ENCODE measurements around the gene SPTB. TPM values are rescaled to one million over a fixed set of nuclear protein-coding genes. Genes with fewer than 3 reads are reported as not detected.

SPTB gene
- total RNA-seq, 1 donor from 2014 or later = not detected

GRCh38 chr14:64831419-64831818, 48.3 kb downstream of the SPTB start:
- no peak overlapping the region for H3K4me3 ChIP-seq (ENCODE audit: low read depth, low read length)
- H3K27me3 ChIP-seq (ENCODE audit: control insufficient read depth, insufficient read depth, low read length) = peaks cover 9% of the 10 kb centered on the region
- TF ChIP-seq CTCF (IDR thresholded peaks at IDR 0.05; ENCODE audit: insufficient read depth, low read length, severe bottlenecking) = no peak
- DNase-seq (ENCODE audit: low read depth) (no peak), FAIRE-seq (no peak)
- no peaks in the 10 kb centered on the region for H3K36me3 ChIP-seq (ENCODE audit: control insufficient read depth, insufficient read depth, low read length)

- DNase-seq (ENCODE audit: low read depth) (no peak), FAIRE-seq (no peak)
- Histone ChIP-seq H3K36me3 (ENCODE audit: control insufficient read depth, insufficient read depth, low read length) (no peaks in the 10 kb centered on the region), H3K27me3 (ENCODE audit: control insufficient read depth, insufficient read depth, low read length) (peaks cover 7% of the 10 kb centered on the region), H3K4me3 (ENCODE audit: low read depth, low read length) (no peak overlapping the region)
- TF ChIP-seq CTCF (IDR thresholded peaks at IDR 0.05; ENCODE audit: insufficient read depth, low read length, severe bottlenecking) = no peak
Measured at GRCh38 chr14:64830961-64831360, 48.7 kb downstream of the SPTB start.

GRCh38 chr14:64828071-64828470, 51.6 kb downstream of the SPTB start:
- FAIRE-seq (no peak), DNase-seq (ENCODE audit: low read depth) (no peak)
- no peak for TF ChIP-seq CTCF (IDR thresholded peaks at IDR 0.05; ENCODE audit: insufficient read depth, low read length, severe bottlenecking)
- Histone ChIP-seq H3K36me3 (ENCODE audit: control insufficient read depth, insufficient read depth, low read length) (no peaks in the 10 kb centered on the region), H3K4me3 (ENCODE audit: low read depth, low read length) (no peak overlapping the region), H3K27me3 (ENCODE audit: control insufficient read depth, insufficient read depth, low read length) (peaks cover 12% of the 10 kb centered on the region)

GRCh38 chr14:64826845-64827244, 52.9 kb downstream of the SPTB start:
- DNase-seq (ENCODE audit: low read depth) = peak; percentile 3
- FAIRE-seq = peak; percentile 77
- no peaks in the 10 kb centered on the region for H3K36me3 ChIP-seq (ENCODE audit: control insufficient read depth, insufficient read depth, low read length)
- TF ChIP-seq CTCF (IDR thresholded peaks at IDR 0.05; ENCODE audit: insufficient read depth, low read length, severe bottlenecking) = no peak
- H3K4me3 ChIP-seq (ENCODE audit: low read depth, low read length) = no peak overlapping the region
- peaks cover 12% of the 10 kb centered on the region for H3K27me3 ChIP-seq (ENCODE audit: control insufficient read depth, insufficient read depth, low read length)

- FAIRE-seq (no peak), DNase-seq (ENCODE audit: low read depth) (no peak)
- peaks cover 12% of the 10 kb centered on the region for H3K27me3 ChIP-seq (ENCODE audit: control insufficient read depth, insufficient read depth, low read length)
- TF ChIP-seq CTCF (IDR thresholded peaks at IDR 0.05; ENCODE audit: insufficient read depth, low read length, severe bottlenecking) = no peak
- H3K4me3 ChIP-seq (ENCODE audit: low read depth, low read length) = no peak overlapping the region
- no peaks in the 10 kb centered on the region for H3K36me3 ChIP-seq (ENCODE audit: control insufficient read depth, insufficient read depth, low read length)
Measured at GRCh38 chr14:64826333-64826732, 53.4 kb downstream of the SPTB start.

- H3K27me3 ChIP-seq (ENCODE audit: control insufficient read depth, insufficient read depth, low read length) = peaks cover 12% of the 10 kb centered on the region
- no peak for DNase-seq (ENCODE audit: low read depth)
- no peak for FAIRE-seq
- no peaks in the 10 kb centered on the region for H3K36me3 ChIP-seq (ENCODE audit: control insufficient read depth, insufficient read depth, low read length)
- no peak for TF ChIP-seq CTCF (IDR thresholded peaks at IDR 0.05; ENCODE audit: insufficient read depth, low read length, severe bottlenecking)
- H3K4me3 ChIP-seq (ENCODE audit: low read depth, low read length) = no peak overlapping the region
Measured at GRCh38 chr14:64825509-64825908, 54.2 kb downstream of the SPTB start.

All from bronchial epithelial cell (primary cell).